Posterior vena cava (tissue), 2 donors: ENCODE measurements around the gene BLOC1S5. TPM values are rescaled to one million over a fixed set of nuclear protein-coding genes. Genes with fewer than 3 reads are reported as not detected.

Experiments used
- DNase-seq: peaks from one replicate; pipeline ENCODE4 v3.0.0-alpha.2; 2020; ENCODE audit warnings: low spot score
- intact Hi-C, 2 donors: fragments of 100-400 bp; cut with DNase I; formaldehyde crosslinking; loops; one replicate each; pipeline versions ENCODE4 v1.14.1 to v1.14.2; 2022 to 2023
- total RNA-seq, 2 donors: library from RNA; stranded (reverse); fragmentation: NEBNext Ultra II Directional; extraction: Animal tissue kit (Norgen Biotek cat#: 25700); gene quantifications; one replicate each; pipeline ENCODE4 v1.2.1, GENCODE V29; 2021
- donor health status: DM: yes; HTN: yes; CAD: no.
- donor health status: DM: yes; HTN: yes; CAD: no.

The BLOC1S5 gene
- total RNA-seq, 2 donors from 2014 or later = 9.5 to 12.0 TPM

GRCh38 chr6:7971499-7971898 lies 92.7 kb downstream of the BLOC1S5 start:
- intact Hi-C loops = no loop called here
- DNase-seq = no peak

DNA sequence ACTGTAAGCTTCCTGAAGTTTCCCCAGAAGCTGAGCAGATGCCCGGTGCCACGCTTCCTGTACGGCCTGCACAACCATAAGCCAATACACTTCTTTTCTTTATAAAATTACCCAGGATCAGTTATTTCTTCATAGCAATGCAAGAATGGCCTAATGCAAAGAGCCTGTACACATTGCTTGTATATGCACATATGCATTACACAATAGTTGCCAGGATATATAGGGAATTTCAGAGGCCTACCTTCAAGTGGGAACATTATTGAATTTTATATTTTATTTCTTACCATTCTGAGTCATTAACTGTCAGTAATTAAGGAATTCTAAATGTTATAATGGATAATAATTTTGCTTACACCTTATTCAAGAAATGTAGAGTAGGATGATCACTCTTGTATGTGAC lies 93.6 kb downstream of the BLOC1S5 start:
- no peak for DNase-seq
- intact Hi-C loops = no loop called here

Other genes with a start within 250 kb of the BLOC1S5 start
- 100 to 1,000 TPM in 1 of 2 donors, 10 to 100 TPM in 1; 98.2 to 122 TPM for gene TXNDC5, start 153.6 kb downstream of the BLOC1S5 start, total RNA-seq
- gene EEF1E1, start 38.2 kb upstream of the BLOC1S5 start, total RNA-seq = 10 to 100 TPM; 16.0 to 22.3 TPM